DND-41 (cell line): ENCODE data around the gene EGFL7.

Source experiments
- ATAC-seq: fragments of 200-7000 bp; cut with Tn5 transposase; 3 replicates; pipeline ENCODE4 v1.9.1; 2021; ENCODE audit warnings: low read depth; ENCODE audit not compliant: insufficient read depth
- DNase-seq: peaks from one replicate; pipeline ENCODE4 v3.0.0-alpha.2; 2020
- H2AFZ ChIP-seq: 2 replicates; pipeline ENCODE4 v1.6.0; 2012; ENCODE audit warnings: low read depth, low read length
- H3K27ac ChIP-seq: 2 replicates; pipeline ENCODE4 v1.5.1; 2012; ENCODE audit warnings: low read length, inconsistent platforms
- H3K27me3 ChIP-seq: fragments of 200-600 bp; sonication (generic); 2 replicates; pipeline ENCODE4 v1.6.0; 2012; ENCODE audit warnings: low read length, mild to moderate bottlenecking, inconsistent platforms; ENCODE audit not compliant: insufficient read depth, poor library complexity
- H3K36me3 ChIP-seq: 2 replicates; pipeline ENCODE4 v1.5.1; 2012; ENCODE audit warnings: low read length, inconsistent platforms; ENCODE audit not compliant: insufficient read depth
- H3K4me1 ChIP-seq: 2 replicates; pipeline ENCODE4 v1.5.1; 2012; ENCODE audit warnings: mild to moderate bottlenecking, low read length; ENCODE audit not compliant: insufficient read depth
- H3K4me2 ChIP-seq: 2 replicates; pipeline ENCODE4 v1.6.0; 2012; ENCODE audit warnings: mild to moderate bottlenecking, moderate library complexity, low read length, inconsistent platforms; ENCODE audit not compliant: insufficient read depth
- H3K4me3 ChIP-seq, 2 experiments: fragments of 200-600 bp in 1 of 2; shearing (Covaris generic) in 1 of 2; 2 replicates each; pipeline ENCODE4 v1.5.1; 2012 to 2016; ENCODE audit warnings: inconsistent platforms in 2 of 2, low read length in 2 of 2, mild to moderate bottlenecking in 2 of 2, low read depth in 1 of 2, moderate library complexity in 1 of 2
- H3K79me2 ChIP-seq: 2 replicates; pipeline ENCODE4 v1.6.0; 2012; ENCODE audit warnings: low read length, inconsistent platforms; ENCODE audit not compliant: insufficient read depth
- H3K9ac ChIP-seq: 2 replicates; pipeline ENCODE4 v1.6.0; 2012; ENCODE audit warnings: low read depth, mild to moderate bottlenecking, inconsistent platforms, low read length, moderate library complexity
- H3K9me3 ChIP-seq: 2 replicates; pipeline ENCODE4 v1.5.1; 2012; ENCODE audit warnings: low read length, moderate library complexity, mild to moderate bottlenecking, inconsistent platforms; ENCODE audit not compliant: insufficient read depth, severe bottlenecking
- H4K20me1 ChIP-seq: 2 replicates; pipeline ENCODE4 v1.6.0; 2012; ENCODE audit warnings: low read length; ENCODE audit not compliant: insufficient read depth
- CTCF ChIP-seq: IDR thresholded peaks from 2 replicates; pipeline ENCODE4 v1.5.1; 2012; ENCODE audit warnings: borderline replicate concordance, low read length, moderate library complexity, mild to moderate bottlenecking; ENCODE audit not compliant: poor library complexity, severe bottlenecking; ENCODE audit errors: extremely low read depth
- EZH2 ChIP-seq: IDR thresholded peaks from 3 replicates; pipeline ENCODE4 v1.6.1; 2012; ENCODE audit warnings: borderline replicate concordance, low read depth, mild to moderate bottlenecking, moderate library complexity, low read length, inconsistent platforms; ENCODE audit not compliant: severe bottlenecking

Gene EGFL7

GRCh38 chr9:136684799-136685198, 22.1 kb downstream of the EGFL7 start:
- DNase-seq (no peak), ATAC-seq (no peak)
- Histone ChIP-seq H3K4me2 (peak overlapping the region; percentile 97), H3K4me1 (peaks cover 21% of the 10 kb centered on the region), H3K4me3 (no peak overlapping the region), H3K9me3 (no peaks in the 10 kb centered on the region), H3K9ac (peak overlapping the region; percentile 12; the same call in 1 of the 2 replicates), H2AFZ (no peak overlapping the region), H4K20me1 (peaks cover 13% of the 10 kb centered on the region), H3K36me3 (no peaks in the 10 kb centered on the region), H3K27me3 (no peaks in the 10 kb centered on the region), H3K79me2 (peaks cover 12% of the 10 kb centered on the region), H3K27ac (no peak overlapping the region)
- no peak for TF ChIP-seq CTCF
- no peak for TF ChIP-seq EZH2

DNA sequence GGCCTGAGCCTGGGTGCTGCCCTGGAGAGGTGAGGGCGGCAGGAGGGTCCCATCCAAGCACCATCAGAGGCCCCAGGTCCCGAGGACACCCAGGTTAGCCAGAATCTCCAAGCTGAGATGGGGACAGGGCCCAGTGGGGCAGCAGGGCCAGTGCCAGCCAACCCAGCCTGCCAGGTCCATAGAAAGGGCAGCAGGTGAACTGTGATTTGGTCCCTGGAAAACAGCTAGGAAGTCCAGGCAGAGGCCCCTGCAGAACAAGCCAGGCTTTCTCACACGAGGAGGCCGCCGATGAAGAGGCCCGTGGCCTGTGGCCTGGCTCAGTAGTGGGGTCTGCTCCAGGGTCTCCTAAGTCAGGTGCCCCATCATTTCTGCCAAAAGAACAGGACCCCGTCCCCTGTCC, 22.5 kb downstream of the EGFL7 start:
- H3K27ac ChIP-seq = no peak overlapping the region
- no peak for DNase-seq
- no peaks in the 10 kb centered on the region for H3K36me3 ChIP-seq
- H2AFZ ChIP-seq = no peak overlapping the region
- no peak for ATAC-seq
- H3K4me1 ChIP-seq = peaks cover 21% of the 10 kb centered on the region
- H4K20me1 ChIP-seq = peaks cover 13% of the 10 kb centered on the region
- no peak for TF ChIP-seq EZH2
- TF ChIP-seq CTCF = no peak
- H3K4me2 ChIP-seq = peak overlapping the region; percentile 97
- peaks cover 12% of the 10 kb centered on the region for H3K79me2 ChIP-seq
- peak overlapping the region in 1 of 2 experiments; percentile 80; a peak in 2 of 4 replicates for H3K4me3 ChIP-seq
- no peaks in the 10 kb centered on the region for H3K27me3 ChIP-seq
- H3K9ac ChIP-seq = peak overlapping the region; percentile 81; the same call in 1 of the 2 replicates
- H3K9me3 ChIP-seq = no peaks in the 10 kb centered on the region

DNA sequence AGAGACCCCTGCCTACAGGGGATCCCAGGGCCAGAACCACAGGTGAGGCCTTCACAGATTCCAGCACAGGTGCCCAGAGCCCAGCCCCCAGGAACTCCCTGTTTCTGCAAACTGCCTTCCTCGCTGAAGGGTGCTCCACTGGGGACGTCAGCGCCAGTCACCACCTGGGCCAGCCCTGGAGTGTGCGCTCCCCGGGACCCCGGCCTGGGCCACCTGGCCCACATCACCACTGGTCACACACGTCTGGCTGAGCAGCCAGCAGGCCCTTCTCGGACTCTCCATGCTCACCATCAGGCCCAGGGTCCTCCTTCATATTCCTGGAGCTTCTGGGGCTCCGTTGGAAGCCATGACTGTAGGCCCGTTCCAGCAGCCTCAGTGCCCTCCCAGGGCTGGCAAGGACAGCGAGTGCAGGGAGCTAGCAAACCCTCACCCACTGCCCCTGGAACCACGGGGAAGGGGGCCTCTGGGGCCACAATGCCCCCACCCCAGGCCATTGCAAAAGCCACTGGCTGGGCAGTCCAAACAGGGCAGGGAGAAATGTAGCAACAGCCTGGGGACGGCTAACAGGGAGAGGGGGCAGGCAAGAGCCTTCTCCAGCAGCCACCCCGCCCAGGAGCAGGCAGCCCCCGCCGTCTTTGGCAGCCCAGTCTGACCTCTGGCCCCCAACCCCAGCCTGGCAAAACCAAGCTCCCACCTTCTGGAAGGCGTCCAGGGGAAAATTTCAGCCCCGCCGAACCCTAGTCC, 23.2 kb downstream of the EGFL7 start:
- Histone ChIP-seq H3K9ac (peak overlapping the region; percentile 81), H2AFZ (peak overlapping the region; percentile 94; the same call in 1 of the 2 replicates), H3K27ac (peak overlapping the region; percentile 72; the same call in 1 of the 2 replicates), H3K4me2 (peak overlapping the region; percentile 97), H3K4me1 (peaks cover 21% of the 10 kb centered on the region), H3K9me3 (no peaks in the 10 kb centered on the region), H3K4me3 (peak overlapping the region; percentile 66 to 80), H3K79me2 (peaks cover 12% of the 10 kb centered on the region), H4K20me1 (peaks cover 13% of the 10 kb centered on the region), H3K36me3 (no peaks in the 10 kb centered on the region), H3K27me3 (no peaks in the 10 kb centered on the region)
- no peak for ATAC-seq
- no peak for TF ChIP-seq EZH2
- TF ChIP-seq CTCF = no peak
- DNase-seq = no peak

GRCh38 chr9:136686534-136686793, 23.7 kb downstream of the EGFL7 start:
- DNase-seq (no peak), ATAC-seq (peak; percentile 12; the same call in 2 of the 3 replicates)
- Histone ChIP-seq H3K27ac (peak overlapping the region; percentile 72; the same call in 1 of the 2 replicates), H3K27me3 (no peaks in the 10 kb centered on the region), H3K4me2 (peak overlapping the region; percentile 97), H3K79me2 (peaks cover 12% of the 10 kb centered on the region), H3K4me1 (peaks cover 21% of the 10 kb centered on the region), H3K9ac (peak overlapping the region; percentile 81), H3K36me3 (no peaks in the 10 kb centered on the region), H4K20me1 (peaks cover 13% of the 10 kb centered on the region), H3K4me3 (peak overlapping the region; percentile 66 to 80), H3K9me3 (no peaks in the 10 kb centered on the region), H2AFZ (peak overlapping the region; percentile 94)
- no peak for TF ChIP-seq CTCF
- no peak for TF ChIP-seq EZH2
